Activated CD8-positive, alpha-beta memory T cell treated with anti-CD3 and anti-CD28 coated beads for 48 hours (primary cell): Measurements from ENCODE around the gene CHD2.

Source experiments
- DNase-seq, 3 experiments: peaks; one replicate each; pipeline ENCODE4 v3.0.0-alpha.2; 2020; ENCODE audit warnings: low read depth in 2 of 3, low spot score in 2 of 3

Gene CHD2

DNA sequence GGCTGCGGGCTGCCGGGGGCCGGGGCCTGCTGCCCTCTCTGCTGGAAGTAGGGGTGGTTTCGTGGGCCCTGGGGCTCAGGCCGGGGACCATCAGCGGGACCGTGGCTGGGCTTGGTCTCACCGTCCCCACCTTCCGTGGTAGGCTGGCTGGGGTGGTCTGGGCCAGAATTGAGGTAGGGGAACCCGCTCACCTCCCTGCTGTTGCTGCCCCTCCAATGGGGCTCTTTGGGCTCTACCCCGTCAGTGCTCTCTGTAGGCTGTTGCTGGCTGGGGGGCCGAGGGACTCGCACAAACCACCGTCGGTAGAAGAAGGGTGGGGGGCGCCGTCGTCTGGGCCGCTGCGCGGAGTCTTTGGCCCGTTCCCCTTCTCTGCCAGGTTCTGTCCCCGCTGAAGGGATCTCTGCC is 165.5 kb downstream of the CHD2 start:
- DNase-seq = no peak

DNA sequence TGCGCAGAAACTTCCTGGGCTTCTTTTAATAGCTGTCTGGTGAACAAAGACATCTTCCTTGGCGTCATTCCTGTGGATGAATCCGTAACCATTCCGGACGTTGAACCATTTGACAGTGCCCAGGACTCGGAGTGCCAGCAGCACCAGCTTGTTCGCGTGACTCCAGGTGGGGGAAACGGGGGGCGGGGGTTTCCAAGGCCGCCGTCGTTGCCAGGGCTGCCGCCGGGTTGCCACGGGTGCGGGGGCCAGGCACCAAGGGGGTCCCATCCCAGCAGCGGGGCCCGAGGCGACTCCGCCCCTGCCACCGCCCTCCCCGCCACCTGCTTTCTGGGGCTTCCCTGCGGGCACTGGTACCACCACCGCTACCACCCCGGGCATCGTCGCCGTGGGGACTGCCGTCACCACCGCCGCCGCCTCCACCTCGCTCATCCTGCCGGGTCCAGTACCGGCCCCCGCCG is 166.1 kb downstream of the CHD2 start:
- no peak for DNase-seq

GRCh38 chr15:93066834-93067648 is 166.9 kb downstream of the CHD2 start:
- DNase-seq = no peak

GRCh38 chr15:93067649-93068085 is 167.5 kb downstream of the CHD2 start:
- no peak for DNase-seq

DNA sequence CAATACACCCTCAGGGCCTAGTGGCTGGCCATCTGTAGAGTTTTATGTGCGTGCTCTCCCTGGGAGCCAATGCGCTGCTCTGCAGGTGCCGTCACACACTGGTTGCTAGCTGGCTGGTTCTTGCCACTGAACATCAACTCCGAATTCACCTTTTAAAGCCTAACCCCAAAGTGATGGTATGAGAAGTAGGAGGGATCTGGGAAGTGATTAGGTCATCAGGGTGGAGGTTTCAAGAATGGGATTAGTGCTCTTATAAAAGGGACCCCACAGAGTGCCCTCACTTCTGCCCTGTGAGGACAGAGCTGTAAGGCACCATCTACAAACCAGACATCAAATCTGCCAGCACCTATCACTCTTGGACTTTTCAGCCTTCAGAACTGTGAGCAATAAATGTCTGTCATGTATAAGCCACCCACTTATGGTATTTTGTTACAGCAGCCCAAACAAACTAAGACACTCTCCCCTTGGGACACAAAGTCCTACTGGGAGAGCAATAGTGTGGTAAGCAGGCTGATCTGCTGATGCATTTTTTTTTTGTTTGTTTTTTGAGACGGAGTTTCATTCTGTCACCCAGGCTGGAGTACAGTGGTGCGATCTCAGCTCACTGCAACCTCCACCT is 168.6 kb downstream of the CHD2 start:
- DNase-seq = no peak

DNA sequence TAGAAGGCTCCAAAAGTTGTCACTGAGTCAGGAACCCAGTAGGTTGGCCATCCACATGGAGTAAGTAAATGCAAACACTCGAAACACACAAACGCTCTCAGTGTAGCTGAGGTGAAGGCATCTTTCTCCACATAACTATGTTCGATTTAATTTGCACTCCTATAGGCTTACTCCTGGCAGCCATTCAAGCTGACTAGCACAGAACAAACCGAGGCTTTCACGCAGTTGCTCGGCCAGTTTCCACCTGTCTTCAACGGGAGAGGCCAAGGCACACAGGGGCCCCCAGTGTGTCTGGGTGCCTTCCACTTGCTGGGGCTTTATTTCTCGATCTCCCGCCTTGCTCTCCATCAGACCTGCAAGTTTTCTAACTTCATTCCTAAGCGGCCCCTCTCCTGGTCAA is 170.0 kb downstream of the CHD2 start:
- no peak for DNase-seq

DNA sequence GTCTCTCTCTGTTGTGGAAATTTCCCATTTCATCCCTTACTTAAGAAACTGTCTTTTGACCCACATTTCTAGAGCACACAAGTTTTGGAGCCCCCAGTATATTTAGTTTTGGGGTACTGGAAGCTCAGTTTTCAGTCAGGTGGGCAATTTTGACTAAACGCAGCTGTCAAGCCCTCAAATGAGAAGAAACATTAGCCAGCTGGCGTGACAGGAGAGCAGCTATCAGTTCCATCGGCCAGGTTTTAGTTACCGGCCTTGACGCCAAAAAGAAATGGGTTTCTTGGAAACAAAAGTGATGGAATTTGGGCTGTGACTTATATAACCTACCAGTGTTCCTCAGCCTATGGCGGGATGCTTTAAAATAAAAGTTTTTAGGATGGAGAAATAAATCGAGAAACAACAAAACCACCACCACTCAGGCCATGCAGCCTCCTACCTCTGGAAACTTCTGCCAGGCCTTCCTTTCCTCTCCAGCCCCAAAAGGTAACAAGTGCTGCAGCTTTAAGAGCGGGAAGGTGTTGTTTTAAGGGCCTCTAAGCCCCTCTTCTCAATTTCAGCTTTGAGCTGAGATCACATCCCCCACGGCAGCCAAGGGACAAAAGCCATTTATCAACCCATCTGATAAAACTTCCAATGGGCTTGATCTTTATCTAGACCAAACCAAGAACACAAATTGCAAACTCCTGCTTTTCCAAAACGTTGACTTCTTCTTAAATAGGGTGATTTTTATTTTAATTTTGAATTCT is 170.6 kb downstream of the CHD2 start:
- no peak for DNase-seq

- DNase-seq = no peak
These were observed 171.4 kb downstream of the CHD2 start for GRCh38 chr15:93071469-93071936.

DNA sequence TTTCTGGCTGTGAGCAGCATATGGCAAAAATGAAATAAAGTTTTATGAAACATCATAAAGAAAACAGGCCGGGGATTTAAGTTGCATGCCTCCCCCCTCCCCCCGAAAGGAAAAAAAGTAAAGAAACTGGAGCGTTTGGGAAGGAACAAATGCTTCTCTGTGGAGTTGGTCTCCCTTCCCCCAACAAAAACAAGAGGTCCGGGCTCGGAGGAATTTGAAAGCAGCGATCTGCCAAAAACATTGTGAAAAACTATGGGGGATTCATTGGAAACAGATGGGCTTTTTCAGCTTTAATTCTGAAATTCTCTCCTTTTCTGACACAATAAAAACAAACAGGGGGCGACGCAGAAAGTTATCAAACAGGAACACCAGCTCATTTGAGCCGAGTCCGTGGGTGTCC is 171.9 kb downstream of the CHD2 start:
- DNase-seq = no peak

DNA sequence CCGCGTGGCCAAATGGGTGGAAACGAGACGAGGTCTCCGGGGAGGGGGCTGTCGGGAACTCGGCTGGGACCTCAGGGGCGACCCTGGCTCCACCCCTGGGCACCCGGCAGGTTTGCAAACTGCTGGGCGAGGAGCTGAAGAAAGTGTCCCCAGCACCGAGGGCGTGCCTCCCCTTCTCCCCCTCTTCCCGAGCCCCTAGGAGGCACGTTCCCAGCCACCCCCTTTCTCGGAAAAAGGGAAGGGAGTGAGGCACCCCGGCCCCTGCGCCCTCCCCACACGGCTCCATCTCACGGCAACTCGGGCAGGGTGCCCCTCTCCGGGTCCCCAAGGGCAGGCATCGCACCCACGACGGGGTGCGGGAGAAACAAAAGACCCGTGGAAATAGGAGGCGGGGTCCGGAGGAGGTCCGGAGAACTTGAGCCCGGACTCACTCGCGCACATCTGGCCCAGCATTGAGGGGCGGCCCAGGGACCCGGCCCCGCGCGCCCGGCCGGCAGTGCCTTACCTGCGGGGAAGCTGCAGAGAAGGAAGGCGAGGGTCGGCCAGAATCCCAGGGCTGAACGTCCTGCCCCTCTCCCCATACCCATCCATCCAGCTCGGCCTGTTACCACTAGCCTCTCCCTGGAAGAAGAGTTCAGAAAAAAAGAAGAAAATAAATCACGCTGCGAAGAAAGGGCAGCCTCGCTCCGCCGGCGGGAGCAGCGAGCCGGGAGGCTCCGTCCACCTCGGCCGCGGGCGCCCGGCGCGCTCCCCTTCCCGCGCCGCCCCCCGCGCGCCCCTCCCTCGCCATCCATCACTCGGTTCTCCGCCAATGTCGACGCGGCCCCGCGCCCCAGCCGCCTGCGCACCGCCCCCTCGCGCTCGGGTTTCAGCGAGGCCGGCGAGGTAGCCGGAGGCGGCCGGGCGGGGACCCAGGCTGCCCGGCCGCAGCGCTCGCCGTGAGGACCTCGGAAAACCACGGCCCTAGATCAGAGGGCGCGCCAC is 172.6 kb downstream of the CHD2 start:
- no peak for DNase-seq

DNA sequence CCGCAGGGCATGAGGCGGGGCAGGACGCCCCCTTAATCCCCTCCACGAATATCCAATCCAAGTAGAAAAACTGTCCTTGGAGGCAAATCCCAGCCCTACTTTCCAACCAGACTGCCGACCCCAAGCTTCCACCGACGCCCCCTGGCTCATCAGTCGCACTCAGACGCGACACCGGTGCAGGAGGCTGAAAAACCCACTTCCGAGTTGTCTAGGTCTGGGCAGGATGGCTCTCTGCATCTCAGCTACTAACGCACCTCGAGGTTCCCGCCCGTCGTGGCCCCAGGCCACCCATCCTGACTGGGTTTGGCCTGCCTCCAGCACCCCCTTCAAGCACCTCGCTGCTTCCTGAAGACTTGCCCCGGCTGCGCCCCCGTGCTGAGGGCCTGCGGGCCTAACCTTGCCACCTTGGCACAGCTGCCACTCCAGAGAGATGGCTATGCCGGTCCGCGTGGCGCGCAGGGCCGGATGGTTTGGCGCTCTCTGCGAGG is 173.4 kb downstream of the CHD2 start:
- no peak for DNase-seq

GRCh38 chr15:93074599-93074998 is 174.5 kb downstream of the CHD2 start:
- no peak for DNase-seq

GRCh38 chr15:93076217-93076616 is 176.1 kb downstream of the CHD2 start:
- no peak for DNase-seq

DNA sequence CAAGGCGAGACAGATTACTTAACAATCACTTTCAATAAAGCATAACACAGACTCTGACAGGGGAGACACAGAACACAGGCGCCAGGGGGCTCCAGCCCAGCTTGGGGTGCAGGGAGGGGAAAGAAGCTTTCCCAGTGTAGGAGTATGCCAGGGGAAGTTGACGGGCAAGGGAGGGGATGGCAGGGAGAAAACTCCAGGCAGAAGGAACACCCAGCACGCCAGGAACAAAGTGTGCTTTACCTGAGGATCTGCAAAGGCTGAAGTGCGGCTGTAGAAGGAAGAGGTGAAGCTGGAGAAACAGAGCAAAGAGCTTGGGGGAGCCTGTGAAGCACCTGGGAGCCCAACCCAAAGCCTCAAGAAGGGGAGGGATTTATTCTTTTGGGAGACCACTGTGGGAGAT is 176.8 kb downstream of the CHD2 start:
- DNase-seq = no peak
